DND-41 (cell line): ENCODE results near the gene ZIC1.

Source experiments
- EZH2 ChIP-seq: IDR thresholded peaks from 3 replicates; pipeline ENCODE4 v1.6.1; 2012; ENCODE audit warnings: borderline replicate concordance, low read depth, mild to moderate bottlenecking, moderate library complexity, low read length, inconsistent platforms; ENCODE audit not compliant: severe bottlenecking
- TF ChIP-seq, protein P1 (sequence below): IDR thresholded peaks from 2 replicates; pipeline ENCODE4 v1.5.1; 2012; ENCODE audit warnings: borderline replicate concordance, low read length, moderate library complexity, mild to moderate bottlenecking; ENCODE audit not compliant: poor library complexity, severe bottlenecking; ENCODE audit errors: extremely low read depth

DNA sequence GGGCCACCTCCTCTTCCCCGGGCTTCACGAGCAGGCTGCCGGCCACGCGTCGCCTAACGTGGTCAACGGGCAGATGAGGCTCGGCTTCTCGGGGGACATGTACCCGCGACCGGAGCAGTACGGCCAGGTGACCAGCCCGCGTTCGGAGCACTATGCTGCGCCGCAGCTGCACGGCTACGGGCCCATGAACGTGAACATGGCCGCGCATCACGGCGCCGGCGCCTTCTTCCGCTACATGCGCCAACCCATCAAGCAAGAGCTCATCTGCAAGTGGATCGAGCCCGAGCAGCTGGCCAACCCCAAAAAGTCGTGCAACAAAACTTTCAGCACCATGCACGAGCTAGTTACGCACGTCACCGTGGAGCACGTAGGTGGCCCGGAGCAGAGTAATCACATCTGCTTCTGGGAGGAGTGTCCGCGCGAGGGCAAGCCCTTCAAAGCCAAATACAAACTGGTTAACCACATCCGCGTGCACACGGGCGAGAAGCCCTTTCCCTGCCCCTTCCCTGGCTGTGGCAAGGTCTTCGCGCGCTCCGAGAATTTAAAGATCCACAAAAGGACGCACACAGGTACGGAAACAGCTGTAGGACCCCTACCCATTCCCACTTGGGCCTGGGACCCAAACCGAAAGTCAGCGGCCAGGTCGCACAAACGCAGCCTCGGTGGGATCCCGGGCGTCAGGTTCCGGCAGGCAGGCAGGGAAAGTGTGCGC lies 1.5 kb downstream of the ZIC1 start:
- TF ChIP-seq, protein P1, sequence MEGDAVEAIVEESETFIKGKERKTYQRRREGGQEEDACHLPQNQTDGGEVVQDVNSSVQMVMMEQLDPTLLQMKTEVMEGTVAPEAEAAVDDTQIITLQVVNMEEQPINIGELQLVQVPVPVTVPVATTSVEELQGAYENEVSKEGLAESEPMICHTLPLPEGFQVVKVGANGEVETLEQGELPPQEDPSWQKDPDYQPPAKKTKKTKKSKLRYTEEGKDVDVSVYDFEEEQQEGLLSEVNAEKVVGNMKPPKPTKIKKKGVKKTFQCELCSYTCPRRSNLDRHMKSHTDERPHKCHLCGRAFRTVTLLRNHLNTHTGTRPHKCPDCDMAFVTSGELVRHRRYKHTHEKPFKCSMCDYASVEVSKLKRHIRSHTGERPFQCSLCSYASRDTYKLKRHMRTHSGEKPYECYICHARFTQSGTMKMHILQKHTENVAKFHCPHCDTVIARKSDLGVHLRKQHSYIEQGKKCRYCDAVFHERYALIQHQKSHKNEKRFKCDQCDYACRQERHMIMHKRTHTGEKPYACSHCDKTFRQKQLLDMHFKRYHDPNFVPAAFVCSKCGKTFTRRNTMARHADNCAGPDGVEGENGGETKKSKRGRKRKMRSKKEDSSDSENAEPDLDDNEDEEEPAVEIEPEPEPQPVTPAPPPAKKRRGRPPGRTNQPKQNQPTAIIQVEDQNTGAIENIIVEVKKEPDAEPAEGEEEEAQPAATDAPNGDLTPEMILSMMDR = no peak
- no peak for TF ChIP-seq EZH2
